Calu3 (cell line): ENCODE data around the gene DHRS12. TPM values are rescaled to one million over a fixed set of nuclear protein-coding genes. Genes with fewer than 3 reads are reported as not detected.

Source experiments
- BruUV-seq: library from RNA; stranded (reverse); fragments of 400-500 nt; replicated peaks from 2 replicates; lab custom pipeline; 2021; lab: Mats Ljungman, UMichigan
- CTCF ChIA-PET: fragments of 300-600 bp; sonication (Branson Sonifier 250); formaldehyde crosslinking; loops from one replicate; lab custom pipeline; 2022; ENCODE audit warnings: antibody characterized with exemption; lab: Charles Lee
- DNase-seq: peaks from one replicate; pipeline ENCODE4 v3.0.0; 2022
- H3K27ac Mint-ChIP-seq: one replicate; pipeline ENCODE4 v1.8.0; 2022; ENCODE audit warnings: mixed read lengths; ENCODE audit not compliant: unreplicated experiment
- H3K27me3 Mint-ChIP-seq: one replicate; pipeline ENCODE4 v1.8.0; 2022; ENCODE audit warnings: mixed read lengths; ENCODE audit not compliant: unreplicated experiment
- H3K36me3 Mint-ChIP-seq: one replicate; pipeline ENCODE4 v1.8.0; 2022; ENCODE audit warnings: mild to moderate bottlenecking, moderate library complexity, mixed read lengths; ENCODE audit not compliant: insufficient read depth, unreplicated experiment
- H3K4me1 Mint-ChIP-seq: one replicate; pipeline ENCODE4 v1.8.0; 2022; ENCODE audit warnings: mild to moderate bottlenecking, low read depth, mixed read lengths; ENCODE audit not compliant: unreplicated experiment
- H3K4me3 Mint-ChIP-seq: one replicate; pipeline ENCODE4 v1.8.0; 2022; ENCODE audit warnings: mild to moderate bottlenecking, low read depth, moderate library complexity, mixed read lengths; ENCODE audit not compliant: unreplicated experiment
- H3K9me3 Mint-ChIP-seq: one replicate; pipeline ENCODE4 v1.8.0; 2022; ENCODE audit warnings: low read depth, mixed read lengths; ENCODE audit not compliant: unreplicated experiment
- CTCF ChIP-seq: fragments of 200-600 bp; IDR thresholded peaks from one replicate; pipeline ENCODE4 v1.8.0; 2022; ENCODE audit warnings: antibody characterized with exemption; ENCODE audit not compliant: unreplicated experiment
- intact Hi-C: fragments of 100-400 bp; cut with micrococcal nuclease; formaldehyde crosslinking; loops from one replicate; pipeline ENCODE4 v1.10.0; 2022; ENCODE audit not compliant: unreplicated experiment
- total RNA-seq: library from RNA; stranded (reverse); gene quantifications from 2 replicates; pipeline ENCODE4 v1.2.3, GENCODE V29; 2022

DHRS12 gene
- total RNA-seq, 1 experiment from 2014 or later: 8.1 TPM

DNA sequence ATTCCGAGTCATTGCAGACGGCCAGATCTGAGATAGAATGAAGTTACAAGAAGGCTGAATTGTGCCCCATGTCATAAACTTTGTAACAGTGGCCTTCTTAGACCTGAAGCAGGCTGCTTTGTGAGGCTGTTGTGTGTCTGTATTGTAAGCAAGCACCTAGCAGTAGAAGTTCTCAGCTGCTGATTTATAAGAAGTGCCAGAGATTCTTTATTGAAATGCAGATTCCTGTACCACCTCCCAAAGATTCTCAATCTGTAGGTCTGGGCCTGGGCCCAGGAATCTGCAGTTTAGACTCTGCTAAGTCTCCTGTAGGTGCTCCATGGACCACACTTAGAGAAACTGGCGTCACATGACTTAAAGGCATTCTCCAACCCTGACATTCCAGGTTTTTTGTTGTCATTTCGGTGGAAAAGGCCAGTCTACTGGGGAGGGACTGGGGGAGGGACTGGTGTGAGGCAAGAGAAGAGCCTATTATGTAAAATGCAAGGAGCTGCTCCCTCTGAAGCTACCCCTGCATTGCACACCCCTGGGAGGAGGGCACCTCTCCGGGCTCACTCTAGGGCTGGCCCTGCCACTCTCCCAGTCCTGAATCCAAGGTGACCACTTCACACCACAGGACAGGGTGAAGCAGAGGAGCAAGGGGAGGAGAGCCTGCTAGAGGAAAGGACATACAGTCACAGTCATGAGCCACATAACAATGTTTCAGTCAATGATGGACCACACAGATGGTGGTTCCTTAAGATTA lies 41.8 kb upstream of the DHRS12 start:
- no peak for DNase-seq
- intact Hi-C loops: no loop called here
- Mint-ChIP-seq H3K4me3 (peak overlapping the region; percentile 56), H3K36me3 (no peaks in the 10 kb centered on the region), H3K4me1 (peaks cover 11% of the 10 kb centered on the region), H3K27me3 (peaks cover 30% of the 10 kb centered on the region), H3K27ac (no peak overlapping the region), H3K9me3 (no peaks in the 10 kb centered on the region)
- BruUV-seq: no TSS peak
- TF ChIP-seq CTCF: no peak
- CTCF ChIA-PET: no interaction called here

- peak within 1 kb of the TSS; percentile 56 for H3K4me3 Mint-ChIP-seq
- intact Hi-C loops: no loop called here
- no peaks in the 10 kb centered on the region for H3K36me3 Mint-ChIP-seq
- CTCF ChIA-PET: no interaction called here
- H3K27me3 Mint-ChIP-seq: peaks cover 30% of the 10 kb centered on the region
- peaks cover 11% of the 10 kb centered on the region for H3K4me1 Mint-ChIP-seq
- no TSS peak for BruUV-seq
- no peak within 1 kb of the TSS for H3K27ac Mint-ChIP-seq
- TF ChIP-seq CTCF: peak; percentile 70
- no peaks in the 10 kb centered on the region for H3K9me3 Mint-ChIP-seq
- DNase-seq: peak; percentile 74
Observed at GRCh38 chr13:51844862-51845573, 41.1 kb upstream of the DHRS12 start, which contains the start of gene TMEM272. Gene TMEM272, minus strand, starts transcription at chr13:51845177. Its CDS starts 6,647 bp downstream, at chr13:51838530.

GRCh38 chr13:51843529-51843928 lies 39.6 kb upstream of the DHRS12 start:
- BruUV-seq: no TSS peak
- H3K36me3 Mint-ChIP-seq: no peaks in the 10 kb centered on the region
- peaks cover 11% of the 10 kb centered on the region for H3K4me1 Mint-ChIP-seq
- intact Hi-C loops: no loop called here
- no peak overlapping the region for H3K4me3 Mint-ChIP-seq
- no peak for DNase-seq
- H3K27me3 Mint-ChIP-seq: peaks cover 30% of the 10 kb centered on the region
- no peak for TF ChIP-seq CTCF
- H3K9me3 Mint-ChIP-seq: no peaks in the 10 kb centered on the region
- no peak overlapping the region for H3K27ac Mint-ChIP-seq
- CTCF ChIA-PET: no interaction called here

DNA sequence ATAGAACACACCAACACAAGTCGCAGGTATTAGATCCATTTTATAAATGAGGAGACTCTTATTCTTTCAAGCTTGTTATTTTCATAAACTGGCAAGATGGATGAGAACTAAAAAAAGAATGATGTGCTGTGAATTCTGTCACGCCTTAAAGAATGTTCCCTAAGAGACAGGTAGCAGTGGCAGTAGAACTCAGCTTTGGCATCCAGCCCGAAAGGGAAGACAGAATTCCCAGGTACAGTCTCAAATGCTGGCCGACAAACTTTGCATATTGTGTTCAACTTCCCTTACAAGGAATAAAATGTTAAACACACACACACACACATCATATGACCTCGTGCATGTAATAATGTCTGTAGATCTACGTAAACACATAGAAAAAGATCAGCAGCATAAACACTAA lies 37.8 kb upstream of the DHRS12 start:
- intact Hi-C loops: no loop called here
- CTCF ChIA-PET: no interaction called here
- H3K27ac Mint-ChIP-seq: no peak overlapping the region
- BruUV-seq: no TSS peak
- no peak for TF ChIP-seq CTCF
- no peaks in the 10 kb centered on the region for H3K9me3 Mint-ChIP-seq
- H3K27me3 Mint-ChIP-seq: peaks cover 46% of the 10 kb centered on the region
- no peak overlapping the region for H3K4me3 Mint-ChIP-seq
- peaks cover 11% of the 10 kb centered on the region for H3K4me1 Mint-ChIP-seq
- no peak for DNase-seq
- H3K36me3 Mint-ChIP-seq: no peaks in the 10 kb centered on the region
